H1 (cell line): ENCODE data around the gene TBX6. TPM values are rescaled to one million over a fixed set of nuclear protein-coding genes. Genes with fewer than 3 reads are reported as not detected.

Source experiments
- CTCF ChIA-PET: fragments of 300-600 bp; sonication (Branson Sonifier 250); formaldehyde crosslinking; loops from one replicate; lab custom pipeline; 2021; ENCODE audit not compliant: partially characterized antibody; lab: Charles Lee
- POLR2A ChIA-PET: fragments of 300-600 bp; sonication (Branson Sonifier 250); formaldehyde crosslinking; loops from one replicate; lab custom pipeline; 2021; ENCODE audit warnings: inconsistent platforms; ENCODE audit not compliant: partially characterized antibody; lab: Charles Lee
- DNase-seq, 2 experiments: peaks; one replicate each; pipeline versions ENCODE4 v3.0.0 to v3.0.0-alpha.2; 2010 to 2022; ENCODE audit warnings: low spot score in 2 of 2, low read depth in 1 of 2, mixed read lengths in 1 of 2
- FAIRE-seq: peaks from 2 replicates; lab custom pipeline; 2011; peaks lifted over from hg19 to GRCh38; lab: Jason Lieb, UNC
- H2AFZ ChIP-seq: 2 replicates; pipeline ENCODE4 v1.8.1; 2012; ENCODE audit warnings: low read length, inconsistent platforms
- H2AK5ac ChIP-seq: 2 replicates; pipeline ENCODE4 v1.6.1; 2013; ENCODE audit warnings: low read depth, low read length
- H2BK120ac ChIP-seq: replicated peaks from 2 replicates; pipeline ENCODE3; 2013; ENCODE audit warnings: low read depth, low read length, inconsistent platforms
- H2BK12ac ChIP-seq: 2 replicates; pipeline ENCODE4 v1.6.1; 2013; ENCODE audit warnings: low read depth, low read length
- H2BK15ac ChIP-seq: 2 replicates; pipeline ENCODE4 v1.6.1; 2013; ENCODE audit warnings: low read length
- H2BK20ac ChIP-seq: 2 replicates; pipeline ENCODE4 v1.6.1; 2013; ENCODE audit warnings: low read length
- H2BK5ac ChIP-seq: 2 replicates; pipeline ENCODE4 v1.6.1; 2013; ENCODE audit warnings: low read depth, low read length
- H3K14ac ChIP-seq: 2 replicates; pipeline ENCODE4 v1.6.1; 2013; ENCODE audit warnings: inconsistent platforms; ENCODE audit not compliant: insufficient read length
- H3K18ac ChIP-seq: 2 replicates; pipeline ENCODE4 v1.6.1; 2013; ENCODE audit warnings: low read length; ENCODE audit errors: extremely low read depth
- H3K23ac ChIP-seq: 2 replicates; pipeline ENCODE4 v1.6.1; 2013; ENCODE audit warnings: inconsistent platforms; ENCODE audit not compliant: insufficient read length
- H3K23me2 ChIP-seq: 2 replicates; pipeline ENCODE4 v1.6.1; 2013; ENCODE audit warnings: low read depth, low read length
- H3K27ac ChIP-seq: 2 replicates; pipeline ENCODE4 v1.6.1; 2011; ENCODE audit warnings: low read depth, low read length, inconsistent platforms
- H3K27me3 ChIP-seq, 4 experiments: replicated peaks in 1 of 4; 1 replicate in 1 of 4; 2 replicates in 3 of 4; pipeline versions ENCODE4 v1.6.1 to v1.8.1; 2011 to 2013; ENCODE audit warnings: low read length in 3 of 4, mild to moderate bottlenecking in 3 of 4, inconsistent platforms in 2 of 4, mixed read lengths in 2 of 4, moderate library complexity in 1 of 4; ENCODE audit not compliant: control insufficient read depth in 3 of 4, insufficient read depth in 3 of 4; ENCODE audit errors: extremely low read depth in 1 of 4
- H3K36me3 ChIP-seq, 4 experiments: 2 replicates each; pipeline versions ENCODE4 v1.6.1 to v1.8.1; 2011 to 2013; ENCODE audit warnings: mild to moderate bottlenecking in 4 of 4, low read length in 3 of 4, moderate library complexity in 2 of 4, control low read depth in 1 of 4, inconsistent platforms in 1 of 4; ENCODE audit not compliant: insufficient read depth in 4 of 4, control insufficient read depth in 2 of 4
- H3K4ac ChIP-seq: replicated peaks from 2 replicates; pipeline ENCODE3; 2013; ENCODE audit warnings: low read length, low read depth, mixed read lengths, inconsistent platforms; ENCODE audit not compliant: insufficient read length
- H3K4me1 ChIP-seq, 4 experiments: replicated peaks in 1 of 4; 1 replicate in 1 of 4; 2 replicates in 3 of 4; pipeline versions ENCODE4 v1.6.1 to v1.8.1; 2011 to 2013; ENCODE audit warnings: low read length in 3 of 4, inconsistent platforms in 2 of 4, mixed read lengths in 1 of 4; ENCODE audit not compliant: insufficient read depth in 4 of 4, control insufficient read depth in 3 of 4
- H3K4me2 ChIP-seq, 2 experiments: 2 replicates each; pipeline versions ENCODE4 v1.6.1 to v1.8.1; 2011 to 2013; ENCODE audit warnings: low read depth in 2 of 2, low read length in 2 of 2, control low read depth in 1 of 2, inconsistent platforms in 1 of 2, mild to moderate bottlenecking in 1 of 2; ENCODE audit not compliant: insufficient read depth in 1 of 2
- H3K4me3 ChIP-seq, 4 experiments: fragments of 200-600, 300-600 bp in 1 of 4; sonication (generic), shearing (Covaris generic), sonication (Bioruptor Twin) in 1 of 4; 2 replicates each; pipeline versions ENCODE4 v1.5.1 to v1.8.1; 2011 to 2016; ENCODE audit warnings: low read length in 4 of 4, low read depth in 3 of 4, control low read depth in 2 of 4, inconsistent platforms in 2 of 4, mild to moderate bottlenecking in 2 of 4, mixed read lengths in 1 of 4, moderate library complexity in 1 of 4; ENCODE audit not compliant: insufficient read depth in 2 of 4; ENCODE audit errors: extremely low read depth in 1 of 4
- H3K56ac ChIP-seq: replicated peaks from 2 replicates; pipeline ENCODE3; 2013; ENCODE audit warnings: low read depth, mild to moderate bottlenecking, mixed read lengths, low read length, inconsistent platforms; ENCODE audit not compliant: insufficient read length
- H3K79me1 ChIP-seq: 2 replicates; pipeline ENCODE4 v1.6.1; 2013; ENCODE audit warnings: low read depth, low read length, control low read depth
- H3K79me2 ChIP-seq, 2 experiments: 2 replicates each; pipeline versions ENCODE4 v1.6.1 to v1.8.1; 2012 to 2013; ENCODE audit warnings: low read length in 2 of 2, mild to moderate bottlenecking in 2 of 2, inconsistent platforms in 1 of 2; ENCODE audit not compliant: insufficient read depth in 2 of 2, control insufficient read depth in 1 of 2
- H3K9ac ChIP-seq, 4 experiments: replicated peaks in 1 of 4; 1 replicate in 1 of 4; 2 replicates in 3 of 4; pipeline versions ENCODE4 v1.6.1 to v1.8.1; 2011 to 2013; ENCODE audit warnings: low read depth in 3 of 4, low read length in 3 of 4, control low read depth in 2 of 4, mild to moderate bottlenecking in 2 of 4, moderate library complexity in 2 of 4, inconsistent platforms in 1 of 4; ENCODE audit errors: extremely low read depth in 1 of 4
- H3K9me3 ChIP-seq, 2 experiments: 2 replicates each; pipeline versions ENCODE4 v1.6.1 to v1.8.1; 2012 to 2013; ENCODE audit warnings: mild to moderate bottlenecking in 2 of 2, moderate library complexity in 2 of 2, control low read depth in 1 of 2, inconsistent platforms in 1 of 2, low read depth in 1 of 2, low read length in 1 of 2, mixed read lengths in 1 of 2; ENCODE audit not compliant: insufficient read depth in 2 of 2
- H4K20me1 ChIP-seq, 2 experiments: replicated peaks in 1 of 2; 2 replicates each; pipeline versions ENCODE3 to v1.8.1; 2011 to 2013; ENCODE audit warnings: inconsistent platforms in 2 of 2, low read length in 2 of 2, mild to moderate bottlenecking in 1 of 2; ENCODE audit not compliant: insufficient read depth in 2 of 2, control insufficient read depth in 1 of 2
- H4K5ac ChIP-seq: 2 replicates; pipeline ENCODE4 v1.6.1; 2013; ENCODE audit warnings: low read length, low read depth, mixed read lengths, inconsistent platforms; ENCODE audit not compliant: insufficient read length
- H4K8ac ChIP-seq: 2 replicates; pipeline ENCODE4 v1.8.0; 2013; ENCODE audit warnings: mild to moderate bottlenecking, moderate library complexity, low read length, inconsistent platforms; ENCODE audit not compliant: insufficient read depth; ENCODE audit errors: extremely low read depth
- H4K91ac ChIP-seq: replicated peaks from 2 replicates; pipeline ENCODE3; 2013; ENCODE audit warnings: low read length, mixed read lengths, inconsistent platforms; ENCODE audit not compliant: insufficient read length
- ASH2L ChIP-seq: fragments of 200-600, 300-600 bp; sonication (generic); IDR thresholded peaks from one replicate; pipeline ENCODE4 v1.7.1; 2017; ENCODE audit warnings: low read length
- CBX8 ChIP-seq: fragments of 300-800, 300-1000 bp; sonication (generic); IDR thresholded peaks from 2 replicates; pipeline ENCODE4 v1.7.1; 2016; ENCODE audit warnings: low read depth, low read length, borderline replicate concordance
- CHD1 ChIP-seq: IDR thresholded peaks from 2 replicates; pipeline ENCODE4 v1.6.1; 2012; ENCODE audit warnings: low read depth, low read length, improper control_type of control experiment
- CREB1 ChIP-seq: IDR thresholded peaks from 2 replicates; pipeline ENCODE4 v1.6.1; 2012; ENCODE audit warnings: inconsistent platforms
- GABPA ChIP-seq: IDR thresholded peaks from 2 replicates; pipeline ENCODE4 v1.6.1; 2011; ENCODE audit warnings: mild to moderate bottlenecking, low read length, moderate library complexity, borderline replicate concordance; ENCODE audit not compliant: insufficient read depth
- JUN ChIP-seq: IDR thresholded peaks from 2 replicates; pipeline ENCODE4 v1.6.1; 2011; ENCODE audit warnings: low read depth, mild to moderate bottlenecking, improper control_type of control experiment, low read length
- MAFK ChIP-seq: IDR thresholded peaks from 2 replicates; pipeline ENCODE4 v1.6.1; 2012; ENCODE audit warnings: low read depth, mild to moderate bottlenecking, improper control_type of control experiment, low read length
- NRF1 ChIP-seq: IDR thresholded peaks from 2 replicates; pipeline ENCODE4 v1.6.1; 2011; ENCODE audit warnings: mild to moderate bottlenecking, low read depth, low read length, improper control_type of control experiment
- SAP30 ChIP-seq: fragments of 300-600 bp; sonication (generic); IDR thresholded peaks from 2 replicates; pipeline ENCODE4 v1.7.1; 2012; ENCODE audit warnings: low read length, moderate library complexity, mild to moderate bottlenecking, inconsistent platforms; ENCODE audit not compliant: insufficient read depth, insufficient replicate concordance
- TAF7 ChIP-seq: optimal IDR thresholded peaks from 2 replicates; pipeline ENCODE3; 2011; ENCODE audit warnings: low read depth, mild to moderate bottlenecking, inconsistent platforms, low read length, moderate library complexity, borderline replicate concordance
- WGBS, 2 experiments: shearing (Covaris generic) in 1 of 2; methylation state at CpG; one replicate each; pipeline versions ENCODE4 v1.1.6 to v1.1.7; 2013 to 2015; ENCODE audit warnings: low lambda C conversion rate in 2 of 2, mixed read lengths in 2 of 2, inconsistent platforms in 1 of 2, low coverage in 1 of 2, missing lambda C conversion rate in 1 of 2; ENCODE audit not compliant: insufficient replicate concordance in 2 of 2, insufficient coverage in 1 of 2, insufficient read length in 1 of 2; ENCODE audit errors: extremely low coverage in 1 of 2, missing lambda C conversion rate in 1 of 2; 5-methylcytosine and 5-hydroxymethylcytosine counted together
- polyA plus RNA-seq, 7 experiments: library from polyadenylated mRNA; depleted of rRNA in 3 of 7; stranded (reverse) in 5 of 7; unstranded in 2 of 7; fragments of >200 nt in 5 of 7; fragments of 200-250 nt in 2 of 7; gene quantifications; 1 replicate in 5 of 7; 2 replicates in 1 of 7; 4 replicates in 1 of 7; pipeline versions ENCODE4 v1.2.1 to v1.2.3, GENCODE V29; 2011 to 2013; ENCODE audit warnings: missing spikeins in 2 of 7, mixed read lengths in 2 of 7
- total RNA-seq: library from RNA; stranded (reverse); fragmentation: NEBNext Ultra II Directional; extraction: Animal tissue kit (Norgen Biotek cat#: 25700); gene quantifications from 2 replicates; pipeline ENCODE4 v1.2.1, GENCODE V29; 2021
- TF ChIP-seq, protein P1 (sequence below): IDR thresholded peaks from 2 replicates; pipeline ENCODE4 v1.6.1; 2012; ENCODE audit warnings: inconsistent platforms

The TBX6 gene
- total and polyA plus RNA-seq, 2 of the 8 experiments (the other 6 are each of a cell fraction or from before 2014, with no cell fraction given): 2.2 to 2.8 TPM

- DNase-seq: peak in 1 of 2 experiments; percentile 92
- Histone ChIP-seq H4K20me1 (peaks cover 12 to 24% of the 10 kb centered on the region in 2 experiments), H3K23ac (no peak within 1 kb of the TSS), H3K4ac (peak within 1 kb of the TSS; percentile 53), H3K79me1 (peaks cover 12% of the 10 kb centered on the region), H3K27me3 (no peaks in the 10 kb centered on the region), H3K9ac (peak within 1 kb of the TSS; percentile 79 to 85 (median 80)), H2AFZ (no peak within 1 kb of the TSS), H3K9me3 (no peaks in the 10 kb centered on the region), H3K23me2 (peaks cover 7% of the 10 kb centered on the region; the same call in 1 of the 2 replicates), H2BK120ac (no peak within 1 kb of the TSS), H2BK5ac (peak within 1 kb of the TSS; percentile 66; the same call in 1 of the 2 replicates), H3K4me2 (peak within 1 kb of the TSS; percentile 82 to 89), H2AK5ac (no peak within 1 kb of the TSS), H2BK15ac (no peak within 1 kb of the TSS), H3K27ac (peak within 1 kb of the TSS; percentile 41), H3K14ac (no peak within 1 kb of the TSS), H3K36me3 (peaks cover 8 to 39% (median 19%) of the 10 kb centered on the region in 4 experiments; a peak in 6 of 8 replicates), H3K4me1 (peaks cover 0 to 7% (median 1%) of the 10 kb centered on the region in 4 experiments; a peak in 2 of 7 replicates), H3K4me3 (peak within 1 kb of the TSS; percentile 85 to 95 (median 90)), H2BK20ac (no peak within 1 kb of the TSS), H4K91ac (no peak within 1 kb of the TSS), H3K18ac (peak within 1 kb of the TSS; percentile 87), H2BK12ac (no peak within 1 kb of the TSS; the same call in 1 of the 2 replicates), H3K56ac (peak within 1 kb of the TSS; percentile 82), H4K5ac (peak within 1 kb of the TSS; percentile 84), H3K79me2 (peaks cover 11 to 32% of the 10 kb centered on the region in 2 experiments), H4K8ac (peak within 1 kb of the TSS; percentile 71)
- ChIA-PET POLR2A (interaction anchor here (0.6 to 21.2 kb wide), 6 partner anchors 7 to 400 kb away, joined by 3 to 353 read pairs (median 4); partner anchors contain the start of genes ALDOA, TBX6 and YPEL3), CTCF (interaction anchor here (0.6 to 2.1 kb wide), 7 partner anchors 9 to 36 kb away, joined by 4 to 21 read pairs (median 5); partner anchors contain the start of genes TBX6 and YPEL3)
- 15% methylated on average over 35 of the region's 67 CpGs; no CpG with 5 or more reads in 1 of the 2 experiments for WGBS, 2 experiments
- FAIRE-seq: no peak
- TF ChIP-seq MAFK: no peak
- peak; percentile 71 for TF ChIP-seq TAF7
- no peak for TF ChIP-seq CHD1
- TF ChIP-seq CREB1: peak; percentile 92
- TF ChIP-seq, protein P1, sequence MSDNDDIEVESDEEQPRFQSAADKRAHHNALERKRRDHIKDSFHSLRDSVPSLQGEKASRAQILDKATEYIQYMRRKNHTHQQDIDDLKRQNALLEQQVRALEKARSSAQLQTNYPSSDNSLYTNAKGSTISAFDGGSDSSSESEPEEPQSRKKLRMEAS: no peak
- no peak for TF ChIP-seq JUN
- no peak for TF ChIP-seq NRF1
- TF ChIP-seq CBX8: no peak
- TF ChIP-seq ASH2L: peak; percentile 90
- no peak for TF ChIP-seq SAP30
- peak; percentile 88 for TF ChIP-seq GABPA
Measured at GRCh38 chr16:30075503-30076275, 16.0 kb downstream of the TBX6 start, which contains the start of gene PPP4C. TSS of gene PPP4C (plus strand) at chr16:30075994. CDS start at chr16:30076378, 384 bp downstream.
